Glutamatergic neuron (in vitro differentiated cells): ENCODE measurements around the gene LDAH. TPM values are rescaled to one million over a fixed set of nuclear protein-coding genes. Genes with fewer than 3 reads are reported as not detected.
"Not testable (repeated sequence)": the region's sequence is repeated elsewhere in the genome, so short reads cannot be mapped to it uniquely, and the experiment has no call there.

ENCODE experiments used
- DNase-seq: peaks from one replicate; pipeline ENCODE4 v3.0.0; 2022
- H3K27ac Mint-ChIP-seq: one replicate; pipeline ENCODE4 v1.8.0; 2020; ENCODE audit warnings: mild to moderate bottlenecking, mixed read lengths, inconsistent platforms; ENCODE audit not compliant: unreplicated experiment
- H3K27me3 Mint-ChIP-seq: one replicate; pipeline ENCODE4 v1.8.0; 2020; ENCODE audit warnings: mild to moderate bottlenecking, moderate library complexity, mixed read lengths, inconsistent platforms; ENCODE audit not compliant: unreplicated experiment
- H3K36me3 Mint-ChIP-seq: one replicate; pipeline ENCODE4 v1.8.0; 2020; ENCODE audit warnings: mild to moderate bottlenecking, mixed read lengths, inconsistent platforms; ENCODE audit not compliant: unreplicated experiment
- H3K4me1 Mint-ChIP-seq: one replicate; pipeline ENCODE4 v1.8.0; 2020; ENCODE audit warnings: mild to moderate bottlenecking, low read depth, mixed read lengths, inconsistent platforms; ENCODE audit not compliant: unreplicated experiment
- H3K4me3 Mint-ChIP-seq: one replicate; pipeline ENCODE4 v1.8.0; 2020; ENCODE audit warnings: mild to moderate bottlenecking, mixed read lengths, inconsistent platforms; ENCODE audit not compliant: unreplicated experiment
- H3K9me3 Mint-ChIP-seq: one replicate; pipeline ENCODE4 v1.8.0; 2020; ENCODE audit warnings: mild to moderate bottlenecking, moderate library complexity, mixed read lengths, inconsistent platforms; ENCODE audit not compliant: unreplicated experiment
- total RNA-seq: library from RNA; stranded (reverse); fragmentation: NEBNext Ultra II Directional; extraction: Animal tissue kit (Norgen Biotek cat#: 25700); gene quantifications from one replicate; pipeline ENCODE4 v1.2.1, GENCODE V29; 2021; ENCODE audit not compliant: unreplicated experiment
- TF ChIP-seq, protein P1 (sequence below): fragments of 200-600 bp; sonication (generic); IDR thresholded peaks from one replicate; pipeline ENCODE4 v1.5.0; 2021; ENCODE audit not compliant: partially characterized antibody, unreplicated experiment

The LDAH gene
- total RNA-seq, 1 donor from 2014 or later, result 33.7 TPM

DNA sequence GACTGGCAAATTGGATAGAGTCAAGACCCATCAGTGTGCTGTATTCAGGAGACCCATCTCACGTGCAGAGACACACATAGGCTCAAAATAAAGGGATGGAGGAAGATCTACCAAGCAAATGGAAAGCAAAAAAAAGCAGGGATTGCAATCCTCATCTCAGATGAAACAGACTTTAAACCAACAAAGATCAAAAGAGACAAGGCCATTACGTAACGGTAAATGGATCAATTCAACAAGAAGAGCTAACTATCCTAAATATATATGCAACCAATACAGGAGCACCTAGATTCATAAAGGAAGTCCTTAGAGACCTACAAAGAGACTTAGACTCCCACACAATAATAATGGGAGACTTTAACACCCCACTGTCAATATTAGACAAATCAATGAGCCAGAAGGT, 109.3 kb downstream of the LDAH start:
- not testable (repeated sequence) for H3K27ac Mint-ChIP-seq, H3K4me3 Mint-ChIP-seq, H3K27me3 Mint-ChIP-seq

DNA sequence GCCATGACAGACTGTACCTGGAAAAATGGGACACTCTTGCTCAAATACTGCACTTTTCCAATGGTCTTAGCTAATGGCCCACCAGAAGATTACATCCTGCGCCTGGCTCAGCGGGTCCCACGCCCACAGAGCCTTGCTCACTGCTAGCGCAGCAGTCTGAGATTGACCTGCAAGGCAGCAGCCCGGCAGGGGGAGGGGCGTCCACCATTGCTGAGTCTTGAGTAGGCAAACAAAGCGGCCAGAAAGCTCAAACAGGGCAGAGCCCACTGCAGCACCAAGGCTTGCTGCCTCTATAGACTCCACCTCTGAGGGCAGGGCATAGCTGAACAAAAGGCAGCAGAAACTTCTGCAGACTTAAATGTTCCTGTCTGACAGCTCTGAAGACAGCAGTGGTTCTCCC, 111.3 kb downstream of the LDAH start:
- not testable (repeated sequence) for H3K27me3 Mint-ChIP-seq, H3K4me3 Mint-ChIP-seq, H3K4me1 Mint-ChIP-seq, H3K27ac Mint-ChIP-seq, DNase-seq, H3K9me3 Mint-ChIP-seq
- H3K36me3 Mint-ChIP-seq, result peaks cover 13% of the 10 kb centered on the region

More for the DNA sequence above, 109.3 kb downstream of the LDAH start:
- peaks cover 13% of the 10 kb centered on the region for H3K36me3 Mint-ChIP-seq
- DNase-seq, H3K9me3 Mint-ChIP-seq, H3K4me1 Mint-ChIP-seq: not testable (repeated sequence)

DNA sequence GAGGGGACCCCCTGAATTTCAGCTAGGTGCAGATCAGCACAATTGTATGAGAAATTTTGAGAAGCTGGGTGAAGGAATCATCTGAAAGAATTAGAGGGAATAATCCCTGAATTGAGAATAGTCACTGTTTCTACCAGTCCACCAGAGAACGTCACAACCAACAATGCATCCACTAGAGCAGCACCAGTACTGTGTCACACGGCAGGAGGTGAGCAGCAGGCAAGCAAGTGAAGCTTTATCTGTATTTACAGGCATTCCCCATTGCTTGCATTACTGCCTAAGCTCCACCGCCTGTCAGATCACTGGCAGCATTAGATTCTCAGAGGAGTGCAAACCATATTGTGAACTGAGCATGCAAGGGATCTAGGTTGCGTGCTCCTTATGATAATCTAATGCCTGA, 115.3 kb downstream of the LDAH start:
- TF ChIP-seq, protein P1, sequence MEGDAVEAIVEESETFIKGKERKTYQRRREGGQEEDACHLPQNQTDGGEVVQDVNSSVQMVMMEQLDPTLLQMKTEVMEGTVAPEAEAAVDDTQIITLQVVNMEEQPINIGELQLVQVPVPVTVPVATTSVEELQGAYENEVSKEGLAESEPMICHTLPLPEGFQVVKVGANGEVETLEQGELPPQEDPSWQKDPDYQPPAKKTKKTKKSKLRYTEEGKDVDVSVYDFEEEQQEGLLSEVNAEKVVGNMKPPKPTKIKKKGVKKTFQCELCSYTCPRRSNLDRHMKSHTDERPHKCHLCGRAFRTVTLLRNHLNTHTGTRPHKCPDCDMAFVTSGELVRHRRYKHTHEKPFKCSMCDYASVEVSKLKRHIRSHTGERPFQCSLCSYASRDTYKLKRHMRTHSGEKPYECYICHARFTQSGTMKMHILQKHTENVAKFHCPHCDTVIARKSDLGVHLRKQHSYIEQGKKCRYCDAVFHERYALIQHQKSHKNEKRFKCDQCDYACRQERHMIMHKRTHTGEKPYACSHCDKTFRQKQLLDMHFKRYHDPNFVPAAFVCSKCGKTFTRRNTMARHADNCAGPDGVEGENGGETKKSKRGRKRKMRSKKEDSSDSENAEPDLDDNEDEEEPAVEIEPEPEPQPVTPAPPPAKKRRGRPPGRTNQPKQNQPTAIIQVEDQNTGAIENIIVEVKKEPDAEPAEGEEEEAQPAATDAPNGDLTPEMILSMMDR, result no peak
- Mint-ChIP-seq H3K27ac (no peak overlapping the region), H3K4me3 (no peak overlapping the region), H3K9me3 (peaks cover 2% of the 10 kb centered on the region), H3K4me1 (peaks cover 2% of the 10 kb centered on the region), H3K27me3 (no peaks in the 10 kb centered on the region), H3K36me3 (peaks cover 10% of the 10 kb centered on the region)
- DNase-seq, result no peak

GRCh38 chr2:20706786-20707185, 116.1 kb downstream of the LDAH start:
- no peak for DNase-seq
- Mint-ChIP-seq H3K27me3 (no peaks in the 10 kb centered on the region), H3K9me3 (peaks cover 2% of the 10 kb centered on the region), H3K36me3 (peaks cover 10% of the 10 kb centered on the region), H3K4me1 (peaks cover 2% of the 10 kb centered on the region), H3K4me3 (no peak overlapping the region), H3K27ac (no peak overlapping the region)
- TF ChIP-seq, protein P1, result no peak

- no peak overlapping the region for H3K27ac Mint-ChIP-seq
- no peak overlapping the region for H3K4me3 Mint-ChIP-seq
- H3K36me3 Mint-ChIP-seq, result peaks cover 6% of the 10 kb centered on the region
- TF ChIP-seq, protein P1, result no peak
- no peak for DNase-seq
- no peaks in the 10 kb centered on the region for H3K27me3 Mint-ChIP-seq
- H3K9me3 Mint-ChIP-seq, result peaks cover under 1% of the 10 kb centered on the region
- H3K4me1 Mint-ChIP-seq, result peaks cover 2% of the 10 kb centered on the region
These were observed 116.7 kb downstream of the LDAH start for GRCh38 chr2:20706217-20706616.

- H3K27me3 Mint-ChIP-seq, result no peaks in the 10 kb centered on the region
- H3K27ac Mint-ChIP-seq, result no peak overlapping the region
- H3K4me1 Mint-ChIP-seq, result peaks cover 2% of the 10 kb centered on the region
These were observed 118.0 kb downstream of the LDAH start for GRCh38 chr2:20704886-20705285.

More at GRCh38 chr2:20704886-20705285, 118.0 kb downstream of the LDAH start:
- Mint-ChIP-seq H3K36me3 (no peaks in the 10 kb centered on the region), H3K4me3 (no peak overlapping the region), H3K9me3 (no peaks in the 10 kb centered on the region)
- TF ChIP-seq, protein P1, result no peak
- no peak for DNase-seq
